Measurements from ENCODE around the gene MYBPHL. TPM values are rescaled to one million over a fixed set of nuclear protein-coding genes. Genes with fewer than 3 reads are reported as not detected.

The MYBPHL gene
- total RNA-seq, 6 experiments from 2014 or later = not detected

- intact Hi-C loops (cut with DNase I) = no loop called here
- no peaks in the 10 kb centered on the region for H3K36me3 ChIP-seq
- H3K4me3 ChIP-seq = no peak overlapping the region
- H3K27me3 ChIP-seq = no peaks in the 10 kb centered on the region
- no peaks in the 10 kb centered on the region for H3K9me3 ChIP-seq
- ATAC-seq (peak in 1 of 4 donors; percentile 29), DNase-seq (no peak)
- no peak overlapping the region for H3K27ac ChIP-seq
- 100% methylated on average over 1 of the region's 1 CpG for WGBS (ENCODE audit: insufficient coverage, low coverage, low lambda C conversion rate, missing lambda C conversion rate)
- no peaks in the 10 kb centered on the region for H3K4me1 ChIP-seq
- TF ChIP-seq POLR2A (IDR thresholded peaks at IDR 0.05) = no peak
- TF ChIP-seq CTCF (IDR thresholded peaks at IDR 0.05) = no peak
Observed at GRCh38 chr1:109350655-109351054, 43.8 kb upstream of the MYBPHL start.

- Histone ChIP-seq H3K4me1 (no peaks in the 10 kb centered on the region), H3K9me3 (no peaks in the 10 kb centered on the region), H3K4me3 (no peak overlapping the region), H3K27me3 (no peaks in the 10 kb centered on the region), H3K27ac (no peak overlapping the region), H3K36me3 (no peaks in the 10 kb centered on the region)
- 91% methylated on average over 4 of the region's 4 CpGs for WGBS (ENCODE audit: insufficient coverage, low coverage, low lambda C conversion rate, missing lambda C conversion rate)
- intact Hi-C loops (cut with DNase I) = no loop called here
- ATAC-seq = no peak
- DNase-seq = no peak
- TF ChIP-seq POLR2A (IDR thresholded peaks at IDR 0.05) (no peak), CTCF (IDR thresholded peaks at IDR 0.05) (no peak)
Observed at GRCh38 chr1:109350182-109350581, 43.4 kb upstream of the MYBPHL start.

- TF ChIP-seq CTCF (IDR thresholded peaks at IDR 0.05) (no peak), POLR2A (IDR thresholded peaks at IDR 0.05) (no peak)
- Histone ChIP-seq H3K27ac (no peak overlapping the region), H3K4me3 (no peak overlapping the region), H3K9me3 (no peaks in the 10 kb centered on the region), H3K4me1 (peaks cover 0 to 5% (median 0%) of the 10 kb centered on the region in 4 donors), H3K27me3 (no peaks in the 10 kb centered on the region), H3K36me3 (no peaks in the 10 kb centered on the region)
- DNase-seq (no peak), ATAC-seq (no peak)
- WGBS (ENCODE audit: insufficient coverage, low coverage, low lambda C conversion rate, missing lambda C conversion rate) = 98% methylated on average over 5 of the region's 6 CpGs
- intact Hi-C loops (cut with DNase I) = no loop called here
Observed at GRCh38 chr1:109347511-109347910, 40.7 kb upstream of the MYBPHL start.

DNA sequence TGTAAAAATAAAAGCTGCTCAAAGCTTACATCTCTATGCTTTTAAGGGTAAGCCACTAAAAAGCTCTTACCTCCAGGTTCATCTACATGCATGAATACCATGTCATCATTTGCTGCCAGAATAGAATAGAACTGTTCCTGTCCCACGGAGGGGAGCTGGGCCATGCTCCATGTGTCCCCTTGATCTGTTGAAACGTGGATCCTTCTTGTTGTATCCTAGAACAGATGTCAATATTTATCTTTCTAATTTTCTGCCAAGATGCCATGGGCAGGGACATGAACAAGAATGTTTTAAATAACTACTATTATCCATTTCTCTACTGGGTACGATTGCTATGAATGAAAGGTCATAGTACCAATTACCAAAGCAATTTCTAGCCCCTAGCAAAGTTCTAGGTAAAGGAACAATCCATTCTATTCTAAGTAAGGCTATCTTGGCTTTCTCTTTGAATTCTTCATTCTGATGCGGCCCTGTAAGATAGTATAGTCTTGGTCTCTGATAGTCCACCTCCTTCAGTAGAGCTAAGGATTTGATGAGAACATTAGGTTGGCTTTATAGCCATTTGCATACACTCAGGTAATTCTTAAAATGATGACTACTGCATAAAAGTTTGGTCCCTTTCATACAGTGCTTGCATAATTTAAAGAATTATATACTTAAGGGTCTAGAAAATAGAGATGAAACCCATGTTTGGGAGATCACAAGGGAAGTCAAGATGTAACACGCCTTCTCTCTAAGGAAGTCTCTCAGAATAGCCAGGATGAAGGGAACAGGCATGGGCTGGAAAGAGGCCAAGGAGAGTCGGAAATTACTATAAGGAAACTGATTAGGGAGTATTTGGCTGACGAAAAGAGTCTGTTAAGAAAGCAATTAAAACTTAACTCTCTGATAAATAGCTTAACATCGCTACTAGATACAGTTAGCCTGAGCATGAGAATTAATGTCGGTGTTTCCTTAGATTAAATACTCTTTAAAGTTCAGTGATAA is 35.4 kb upstream of the MYBPHL start:
- H3K36me3 ChIP-seq = no peaks in the 10 kb centered on the region
- intact Hi-C loops (cut with DNase I) = no loop called here
- peak overlapping the region in 1 of 3 donors; percentile 18 for H3K27ac ChIP-seq
- DNase-seq = no peak
- no peaks in the 10 kb centered on the region for H3K9me3 ChIP-seq
- TF ChIP-seq POLR2A (IDR thresholded peaks at IDR 0.05) = no peak
- no peak for TF ChIP-seq CTCF (IDR thresholded peaks at IDR 0.05)
- ATAC-seq = peak in 2 of 4 donors; percentile 25 to 82
- H3K4me1 ChIP-seq = peaks cover 0 to 14% (median 0%) of the 10 kb centered on the region in 4 donors
- no peaks in the 10 kb centered on the region for H3K27me3 ChIP-seq
- 50% methylated on average over 9 of the region's 9 CpGs for WGBS (ENCODE audit: insufficient coverage, low coverage, low lambda C conversion rate, missing lambda C conversion rate)
- no peak overlapping the region for H3K4me3 ChIP-seq

Data from right lobe of liver (tissue), 6 donors.